ENCODE results near the gene PDC.

GRCh38 chr1:186435336-186435735, 25.6 kb downstream of the PDC start:
- TF ChIP-seq, protein P1, sequence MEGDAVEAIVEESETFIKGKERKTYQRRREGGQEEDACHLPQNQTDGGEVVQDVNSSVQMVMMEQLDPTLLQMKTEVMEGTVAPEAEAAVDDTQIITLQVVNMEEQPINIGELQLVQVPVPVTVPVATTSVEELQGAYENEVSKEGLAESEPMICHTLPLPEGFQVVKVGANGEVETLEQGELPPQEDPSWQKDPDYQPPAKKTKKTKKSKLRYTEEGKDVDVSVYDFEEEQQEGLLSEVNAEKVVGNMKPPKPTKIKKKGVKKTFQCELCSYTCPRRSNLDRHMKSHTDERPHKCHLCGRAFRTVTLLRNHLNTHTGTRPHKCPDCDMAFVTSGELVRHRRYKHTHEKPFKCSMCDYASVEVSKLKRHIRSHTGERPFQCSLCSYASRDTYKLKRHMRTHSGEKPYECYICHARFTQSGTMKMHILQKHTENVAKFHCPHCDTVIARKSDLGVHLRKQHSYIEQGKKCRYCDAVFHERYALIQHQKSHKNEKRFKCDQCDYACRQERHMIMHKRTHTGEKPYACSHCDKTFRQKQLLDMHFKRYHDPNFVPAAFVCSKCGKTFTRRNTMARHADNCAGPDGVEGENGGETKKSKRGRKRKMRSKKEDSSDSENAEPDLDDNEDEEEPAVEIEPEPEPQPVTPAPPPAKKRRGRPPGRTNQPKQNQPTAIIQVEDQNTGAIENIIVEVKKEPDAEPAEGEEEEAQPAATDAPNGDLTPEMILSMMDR (conservative IDR thresholded peaks at IDR 0.05), result no peak
- TF ChIP-seq EZH2 (IDR thresholded peaks at IDR 0.05; ENCODE audit: low read depth), result no peak
